HEK293 (cell line): ENCODE measurements around the gene HOATZ.

Experiments
- ATF2 ChIP-seq: fragments of 450-650 bp; formaldehyde crosslinking; IDR thresholded peaks from 2 replicates; pipeline ENCODE4 v1.5.1; 2016; ENCODE audit warnings: missing biosample characterization, missing genetic modification characterization, low read depth
- CTCF ChIP-seq: fragments of 450-650 bp; formaldehyde crosslinking; IDR thresholded peaks from 2 replicates; pipeline ENCODE4 v1.5.1; 2016; ENCODE audit warnings: missing biosample characterization, missing genetic modification characterization
- HOXA7 ChIP-seq: sonication (generic); formaldehyde crosslinking; IDR thresholded peaks from 2 replicates; pipeline ENCODE4 v1.8.1; 2022; ENCODE audit warnings: missing genetic modification reagents, borderline replicate concordance
- SETDB1 ChIP-seq: IDR thresholded peaks from one replicate; pipeline ENCODE4 v1.6.1; 2017; ENCODE audit warnings: mild to moderate bottlenecking, low read length, moderate library complexity, mixed read lengths; ENCODE audit not compliant: insufficient read length
- ZBTB7A ChIP-seq: fragments of 450-650 bp; formaldehyde crosslinking; IDR thresholded peaks from 2 replicates; pipeline ENCODE4 v1.5.1; 2016; ENCODE audit warnings: low read depth, missing biosample characterization, missing genetic modification characterization
- ZBTB8A ChIP-seq: fragments of 450-650 bp; formaldehyde crosslinking; IDR thresholded peaks from 2 replicates; pipeline ENCODE4 v1.5.1; 2016; ENCODE audit warnings: missing biosample characterization, missing genetic modification characterization
- ZFP69B ChIP-seq: fragments of 450-650 bp; formaldehyde crosslinking; IDR thresholded peaks from 2 replicates; pipeline ENCODE4 v1.5.1; 2016; ENCODE audit warnings: missing biosample characterization, missing genetic modification characterization
- ZNF138 ChIP-seq: fragments of 450-650 bp; formaldehyde crosslinking; IDR thresholded peaks from 2 replicates; pipeline ENCODE4 v1.5.1; 2016; ENCODE audit warnings: missing biosample characterization, missing genetic modification characterization, borderline replicate concordance
- ZNF24 ChIP-seq: fragments of 450-650 bp; formaldehyde crosslinking; IDR thresholded peaks from 2 replicates; pipeline ENCODE4 v1.5.1; 2016; ENCODE audit warnings: missing biosample characterization, missing genetic modification characterization

GRCh38 chr11:111499483-111499882, 15.1 kb upstream of the HOATZ start:
- TF ChIP-seq ZNF24 (tag by site-specific recombination) (no peak), CTCF (tag by site-specific recombination) (no peak), ZNF138 (tag by site-specific recombination) (no peak), HOXA7 (CRISPR knock-in tag) (no peak), ZFP69B (tag by site-specific recombination) (no peak), ATF2 (no peak), SETDB1 (no peak), ZBTB8A (tag by site-specific recombination) (no peak), ZBTB7A (no peak)
